Natural killer cell (primary cell): ENCODE data around the gene SPDYE3. TPM values are rescaled to one million over a fixed set of nuclear protein-coding genes. Genes with fewer than 3 reads are reported as not detected.

ENCODE experiments used
- total RNA-seq, 4 donors: library from RNA; stranded (reverse); fragments of 120-200 nt in 1 of 4; gene quantifications; one replicate each; pipeline versions ENCODE4 v1.2.3 to v1.2.4, GENCODE V29; 2013 to 2022

Gene SPDYE3
- total RNA-seq, 3 donors from 2014 or later (not counting 1 experiment from before 2014, with no cell fraction given): not detected

Other genes starting within 250 kb of the SPDYE3 start
- gene ZNF3, start 226.0 kb upstream of the SPDYE3 start, total RNA-seq: 10 to 100 TPM; 37.8 to 51.6 (median 49.0) TPM
- gene COPS6, start 218.7 kb upstream of the SPDYE3 start, total RNA-seq: 10 to 100 TPM; 79.0 to 94.6 (median 84.4) TPM
- gene MCM7, start 206.3 kb upstream of the SPDYE3 start, total RNA-seq: 100 to 1,000 TPM; 112 to 214 (median 137) TPM
- 10 to 100 TPM in 2 of 3 donors, 1 to 10 TPM in 1; 8.4 to 12.8 (median 12.7) TPM for gene AP4M1, start 206.1 kb upstream of the SPDYE3 start, total RNA-seq
- gene TAF6, start 188.3 kb upstream of the SPDYE3 start, total RNA-seq: 10 to 100 TPM; 42.2 to 56.8 (median 47.9) TPM
- gene CNPY4, start 188.1 kb upstream of the SPDYE3 start, total RNA-seq: 10 to 100 TPM; 19.1 to 25.8 (median 23.9) TPM
- gene MBLAC1, start 180.7 kb upstream of the SPDYE3 start, total RNA-seq: 1 to 10 TPM; 2.8 to 4.3 (median 4.1) TPM
- 100 to 1,000 TPM; 148 to 161 (median 156) TPM for gene LAMTOR4, start 158.8 kb upstream of the SPDYE3 start, total RNA-seq
- 10 to 100 TPM; 55.1 to 59.2 (median 56.5) TPM for gene TRAPPC14, start 149.0 kb upstream of the SPDYE3 start, total RNA-seq
- under 1 TPM; 0.78 to 0.95 (median 0.78) TPM for gene GAL3ST4, start 139.1 kb upstream of the SPDYE3 start, total RNA-seq
- 1 to 10 TPM; 1.9 to 2.4 (median 2.3) TPM for gene GPC2, start 130.3 kb upstream of the SPDYE3 start, total RNA-seq
- 1 to 10 TPM; 5.0 to 5.6 (median 5.5) TPM for gene STAG3, start 129.8 kb upstream of the SPDYE3 start, total RNA-seq
- gene PVRIG, start 87.8 kb upstream of the SPDYE3 start, total RNA-seq: 10 to 100 TPM; 45.6 to 84.1 (median 52.9) TPM
- 100 to 1,000 TPM; 143 to 206 (median 157) TPM for gene PILRB, start 50.4 kb downstream of the SPDYE3 start, total RNA-seq
- gene PILRA, start 65.8 kb downstream of the SPDYE3 start, total RNA-seq: 10 to 100 TPM; 18.8 to 38.8 (median 29.4) TPM
- gene ZCWPW1, start 121.0 kb downstream of the SPDYE3 start, total RNA-seq: 1 to 10 TPM; 5.6 to 7.8 (median 7.2) TPM
- 10 to 100 TPM; 48.1 to 54.9 (median 54.1) TPM for gene MEPCE, start 122.1 kb downstream of the SPDYE3 start, total RNA-seq
- 10 to 100 TPM; 41.0 to 45.1 (median 44.7) TPM for gene PPP1R35, start 128.8 kb downstream of the SPDYE3 start, total RNA-seq
- gene SPACDR, start 156.6 kb downstream of the SPDYE3 start, total RNA-seq: 1 to 10 TPM; 2.3 to 4.1 (median 3.9) TPM
- 100 to 1,000 TPM; 140 to 173 (median 168) TPM for gene TSC22D4, start 171.5 kb downstream of the SPDYE3 start, total RNA-seq
- gene NYAP1, start 176.2 kb downstream of the SPDYE3 start, total RNA-seq: under 1 TPM in 2 of 3 donors, not detected in 1; 0.12 to 0.13 TPM
- gene AGFG2, start 231.5 kb downstream of the SPDYE3 start, total RNA-seq: 10 to 100 TPM; 21.5 to 32.6 (median 22.2) TPM